Naive B cell (primary cell): ENCODE measurements around the gene KAZN. TPM values are rescaled to one million over a fixed set of nuclear protein-coding genes. Genes with fewer than 3 reads are reported as not detected.
A peak's percentile ranks its signal among the peaks of the same experiment; 100 is the strongest.

Experiments used
- ATAC-seq, 2 donors: fragments of 150-1000 bp; cut with Tn5 transposase; 2 replicates each; pipeline ENCODE4 v1.10.0; 2021; ENCODE audit warnings: low read depth in 2 of 2, mild to moderate bottlenecking in 2 of 2, moderate library complexity in 2 of 2
- DNase-seq: peaks from one replicate; pipeline ENCODE4 v3.0.0; 2022
- H3K27ac Mint-ChIP-seq, 6 donors: one replicate each; pipeline ENCODE4 v1.8.0; 2020 to 2022; ENCODE audit warnings: mild to moderate bottlenecking in 6 of 6, mixed read lengths in 6 of 6, moderate library complexity in 5 of 6, inconsistent platforms in 2 of 6
- H3K27me3 Mint-ChIP-seq, 3 donors: one replicate each; pipeline ENCODE4 v1.8.0; 2021 to 2022; ENCODE audit warnings: mixed read lengths in 3 of 3, mild to moderate bottlenecking in 1 of 3
- H3K36me3 Mint-ChIP-seq, 2 donors: one replicate each; pipeline ENCODE4 v1.8.0; 2020 to 2022; ENCODE audit warnings: mixed read lengths in 2 of 2, inconsistent platforms in 1 of 2, mild to moderate bottlenecking in 1 of 2
- H3K4me1 Mint-ChIP-seq, 3 donors: one replicate each; pipeline ENCODE4 v1.8.0; 2020 to 2022; ENCODE audit warnings: mixed read lengths in 3 of 3, inconsistent platforms in 1 of 3, mild to moderate bottlenecking in 1 of 3, moderate library complexity in 1 of 3
- H3K4me3 Mint-ChIP-seq, 8 donors: one replicate each; pipeline ENCODE4 v1.8.0; 2020 to 2022; ENCODE audit warnings: mild to moderate bottlenecking in 8 of 8, mixed read lengths in 8 of 8, moderate library complexity in 8 of 8, inconsistent platforms in 2 of 8
- H3K9me3 Mint-ChIP-seq, 7 donors: one replicate each; pipeline ENCODE4 v1.8.0; 2020 to 2022; ENCODE audit warnings: mixed read lengths in 7 of 7, mild to moderate bottlenecking in 5 of 7, inconsistent platforms in 2 of 7, moderate library complexity in 1 of 7
- polyA plus RNA-seq, 6 donors: library from polyadenylated mRNA; unstranded; fragments of 300-500 nt; fragmentation: Illumina TruSeq; gene quantifications; one replicate each; pipeline ENCODE4 v1.2.3, GENCODE V29; 2021; ENCODE audit warnings: low read depth in 6 of 6

Gene KAZN
- polyA plus RNA-seq, 6 donors from 2014 or later: 0.16 TPM; not detected in 5

GRCh38 chr1:14663773-14664172 lies 65.3 kb downstream of the KAZN start:
- no peak for ATAC-seq
- Mint-ChIP-seq H3K4me1 (peaks cover 5 to 8% (median 6%) of the 10 kb centered on the region in 3 donors), H3K9me3 (no peaks in the 10 kb centered on the region), H3K4me3 (no peak overlapping the region), H3K36me3 (no peaks in the 10 kb centered on the region), H3K27me3 (no peaks in the 10 kb centered on the region), H3K27ac (peak overlapping the region in 1 of 6 donors; percentile 33)
- DNase-seq: no peak

GRCh38 chr1:14666373-14666772 lies 67.9 kb downstream of the KAZN start:
- no peak overlapping the region for H3K4me3 Mint-ChIP-seq
- H3K27me3 Mint-ChIP-seq: no peaks in the 10 kb centered on the region
- H3K4me1 Mint-ChIP-seq: peaks cover 0 to 8% (median 3%) of the 10 kb centered on the region in 3 donors
- no peaks in the 10 kb centered on the region for H3K9me3 Mint-ChIP-seq
- no peaks in the 10 kb centered on the region for H3K36me3 Mint-ChIP-seq
- peak overlapping the region in 1 of 6 donors; percentile 63 for H3K27ac Mint-ChIP-seq
- ATAC-seq (no peak), DNase-seq (no peak)

- DNase-seq (no peak), ATAC-seq (no peak)
- no peaks in the 10 kb centered on the region for H3K36me3 Mint-ChIP-seq
- H3K4me1 Mint-ChIP-seq: peaks cover 0 to 14% (median 5%) of the 10 kb centered on the region in 3 donors
- no peaks in the 10 kb centered on the region for H3K9me3 Mint-ChIP-seq
- no peaks in the 10 kb centered on the region for H3K27me3 Mint-ChIP-seq
- H3K4me3 Mint-ChIP-seq: no peak overlapping the region
- no peak overlapping the region for H3K27ac Mint-ChIP-seq
Observed at GRCh38 chr1:14666962-14667650, 68.6 kb downstream of the KAZN start.

GRCh38 chr1:14667651-14667984 lies 69.1 kb downstream of the KAZN start:
- no peak for ATAC-seq
- H3K9me3 Mint-ChIP-seq: no peaks in the 10 kb centered on the region
- no peaks in the 10 kb centered on the region for H3K27me3 Mint-ChIP-seq
- H3K4me1 Mint-ChIP-seq: peaks cover 0 to 19% (median 11%) of the 10 kb centered on the region in 3 donors
- H3K27ac Mint-ChIP-seq: no peak overlapping the region
- no peak overlapping the region for H3K4me3 Mint-ChIP-seq
- DNase-seq: no peak
- H3K36me3 Mint-ChIP-seq: no peaks in the 10 kb centered on the region

- H3K4me3 Mint-ChIP-seq: no peak overlapping the region
- peaks cover 0 to 4% (median 3%) of the 10 kb centered on the region in 3 donors for H3K27me3 Mint-ChIP-seq
- ATAC-seq (no peak), DNase-seq (no peak)
- H3K36me3 Mint-ChIP-seq: no peaks in the 10 kb centered on the region
- no peaks in the 10 kb centered on the region for H3K9me3 Mint-ChIP-seq
- peaks cover 4 to 21% (median 13%) of the 10 kb centered on the region in 3 donors for H3K4me1 Mint-ChIP-seq
- H3K27ac Mint-ChIP-seq: no peak overlapping the region
Observed at GRCh38 chr1:14668538-14668937, 70.1 kb downstream of the KAZN start.

GRCh38 chr1:14672005-14672404 lies 73.5 kb downstream of the KAZN start:
- Mint-ChIP-seq H3K27ac (no peak overlapping the region), H3K9me3 (peaks cover 0 to 9% (median 2%) of the 10 kb centered on the region in 7 donors), H3K36me3 (no peaks in the 10 kb centered on the region), H3K4me3 (peak overlapping the region in 2 of 8 donors; percentile 39 to 78), H3K27me3 (peaks cover 0 to 8% (median 4%) of the 10 kb centered on the region in 3 donors), H3K4me1 (peaks cover 7 to 43% (median 19%) of the 10 kb centered on the region in 3 donors)
- peak; percentile 14 for DNase-seq
- ATAC-seq: peak in 1 of 2 donors; percentile 30

GRCh38 chr1:14674030-14674429 lies 75.5 kb downstream of the KAZN start:
- H3K4me3 Mint-ChIP-seq: no peak overlapping the region
- H3K9me3 Mint-ChIP-seq: peaks cover 0 to 9% (median 2%) of the 10 kb centered on the region in 7 donors
- peaks cover 7 to 43% (median 19%) of the 10 kb centered on the region in 3 donors for H3K4me1 Mint-ChIP-seq
- no peak overlapping the region for H3K27ac Mint-ChIP-seq
- ATAC-seq: no peak
- DNase-seq: no peak
- H3K27me3 Mint-ChIP-seq: peaks cover 0 to 8% (median 4%) of the 10 kb centered on the region in 3 donors
- H3K36me3 Mint-ChIP-seq: no peaks in the 10 kb centered on the region

GRCh38 chr1:14676400-14676799 lies 77.9 kb downstream of the KAZN start:
- Mint-ChIP-seq H3K27me3 (peaks cover 0 to 8% (median 4%) of the 10 kb centered on the region in 3 donors), H3K4me3 (no peak overlapping the region), H3K4me1 (peaks cover 7 to 35% (median 16%) of the 10 kb centered on the region in 3 donors), H3K27ac (no peak overlapping the region), H3K9me3 (peaks cover 0 to 9% (median 4%) of the 10 kb centered on the region in 7 donors), H3K36me3 (no peaks in the 10 kb centered on the region)
- ATAC-seq: no peak
- no peak for DNase-seq

- Mint-ChIP-seq H3K4me1 (peaks cover 7 to 25% (median 10%) of the 10 kb centered on the region in 3 donors), H3K27me3 (peaks cover 0 to 8% (median 4%) of the 10 kb centered on the region in 3 donors), H3K27ac (no peak overlapping the region), H3K4me3 (no peak overlapping the region), H3K36me3 (no peaks in the 10 kb centered on the region), H3K9me3 (peaks cover 0 to 9% (median 4%) of the 10 kb centered on the region in 7 donors)
- DNase-seq: no peak
- no peak for ATAC-seq
Observed at GRCh38 chr1:14677292-14677971, 78.9 kb downstream of the KAZN start.

- Mint-ChIP-seq H3K27me3 (peaks cover 0 to 8% (median 4%) of the 10 kb centered on the region in 3 donors), H3K4me1 (peaks cover 6 to 23% (median 7%) of the 10 kb centered on the region in 3 donors), H3K27ac (no peak overlapping the region), H3K36me3 (no peaks in the 10 kb centered on the region), H3K4me3 (peak overlapping the region in 2 of 8 donors; percentile 34 to 77), H3K9me3 (peaks cover 0 to 9% (median 4%) of the 10 kb centered on the region in 7 donors)
- no peak for DNase-seq
- no peak for ATAC-seq
Observed at GRCh38 chr1:14678011-14678638, 79.6 kb downstream of the KAZN start.

GRCh38 chr1:14679027-14679688 lies 80.7 kb downstream of the KAZN start:
- no peak overlapping the region for H3K4me3 Mint-ChIP-seq
- ATAC-seq (no peak), DNase-seq (no peak)
- peaks cover 0 to 6% (median 0%) of the 10 kb centered on the region in 3 donors for H3K27me3 Mint-ChIP-seq
- no peaks in the 10 kb centered on the region for H3K36me3 Mint-ChIP-seq
- peaks cover 0 to 15% (median 5%) of the 10 kb centered on the region in 3 donors for H3K4me1 Mint-ChIP-seq
- no peak overlapping the region for H3K27ac Mint-ChIP-seq
- H3K9me3 Mint-ChIP-seq: peaks cover 2 to 10% (median 4%) of the 10 kb centered on the region in 7 donors

GRCh38 chr1:14681182-14681581 lies 82.7 kb downstream of the KAZN start:
- H3K36me3 Mint-ChIP-seq: peaks cover 0 to 6% of the 10 kb centered on the region in 2 donors
- DNase-seq (no peak), ATAC-seq (no peak)
- H3K4me3 Mint-ChIP-seq: no peak overlapping the region
- no peak overlapping the region for H3K27ac Mint-ChIP-seq
- peaks cover 0 to 7% (median 6%) of the 10 kb centered on the region in 3 donors for H3K27me3 Mint-ChIP-seq
- H3K4me1 Mint-ChIP-seq: no peaks in the 10 kb centered on the region
- H3K9me3 Mint-ChIP-seq: peaks cover 6 to 23% (median 8%) of the 10 kb centered on the region in 7 donors

- ATAC-seq (no peak), DNase-seq (no peak)
- H3K9me3 Mint-ChIP-seq: peaks cover 4 to 15% (median 7%) of the 10 kb centered on the region in 7 donors
- H3K27me3 Mint-ChIP-seq: peaks cover 0 to 7% (median 6%) of the 10 kb centered on the region in 3 donors
- H3K27ac Mint-ChIP-seq: no peak overlapping the region
- H3K36me3 Mint-ChIP-seq: peaks cover 0 to 6% of the 10 kb centered on the region in 2 donors
- H3K4me1 Mint-ChIP-seq: no peaks in the 10 kb centered on the region
- no peak overlapping the region for H3K4me3 Mint-ChIP-seq
Observed at GRCh38 chr1:14682941-14683621, 84.6 kb downstream of the KAZN start.
